Sigmoid colon (tissue), 7 donors: ENCODE data around the gene ANKLE2. TPM values are rescaled to one million over a fixed set of nuclear protein-coding genes. Genes with fewer than 3 reads are reported as not detected.

Source experiments
- DNase-seq: peaks from one replicate; pipeline ENCODE4 v3.0.0-alpha.2; 2019
- H3K27ac ChIP-seq, 4 donors: fragments of 200-600 bp; sonication (generic); one replicate each; pipeline ENCODE4 v1.5.1; 2016 to 2019; ENCODE audit warnings: mild to moderate bottlenecking in 1 of 4
- H3K27me3 ChIP-seq, 3 donors: fragments of 200-600 bp; sonication (generic); one replicate each; pipeline ENCODE4 v1.5.1; 2019; ENCODE audit warnings: mild to moderate bottlenecking in 1 of 3
- H3K36me3 ChIP-seq, 4 donors: fragments of 200-600 bp; sonication (generic); one replicate each; pipeline ENCODE4 v1.5.1; 2016 to 2019
- H3K4me1 ChIP-seq, 4 donors: fragments of 200-600 bp; sonication (generic); one replicate each; pipeline ENCODE4 v1.5.1; 2017 to 2019
- H3K4me3 ChIP-seq, 4 donors: fragments of 200-600 bp; sonication (generic); one replicate each; pipeline ENCODE4 v1.5.1; 2017 to 2019; ENCODE audit warnings: mild to moderate bottlenecking in 2 of 4, moderate library complexity in 1 of 4
- H3K9me3 ChIP-seq, 4 donors: fragments of 200-600 bp in 3 of 4; sonication (generic) in 3 of 4; one replicate each; pipeline versions ENCODE4 v1.5.1 to v1.6.1; 2013 to 2019
- CTCF ChIP-seq, 4 experiments: fragments of 450-650 bp in 3 of 4; fragments of 200-600 bp in 1 of 4; IDR thresholded peaks; one replicate each; pipeline ENCODE4 v1.5.1; 2016 to 2019; ENCODE audit warnings: antibody characterized with exemption in 4 of 4, mild to moderate bottlenecking in 3 of 4, moderate library complexity in 2 of 4
- EP300 ChIP-seq, 4 donors: sonication (generic); formaldehyde crosslinking; IDR thresholded peaks; one replicate each; pipeline ENCODE4 v1.6.1; 2017; ENCODE audit warnings: antibody characterized with exemption in 4 of 4
- POLR2A ChIP-seq, 2 donors: fragments of 450-650 bp; IDR thresholded peaks; one replicate each; pipeline ENCODE4 v1.6.1; 2016; ENCODE audit warnings: antibody characterized with exemption in 2 of 2, mild to moderate bottlenecking in 2 of 2, moderate library complexity in 2 of 2
- POLR2AphosphoS5 ChIP-seq, 4 donors: sonication (generic); formaldehyde crosslinking; IDR thresholded peaks; one replicate each; pipeline ENCODE4 v1.6.1; 2017; ENCODE audit warnings: antibody characterized with exemption in 4 of 4
- WGBS, 2 donors: extraction: QIAGEN DNeasy Blood & Tissue Kit; methylation state at CpG; one replicate each; pipeline ENCODE4 v1.1.7; 2013; 5-methylcytosine and 5-hydroxymethylcytosine counted together
- intact Hi-C: fragments of 100-400 bp; cut with DNase I; formaldehyde crosslinking; loops from one replicate; pipeline ENCODE4 v1.15.1; 2023
- polyA plus RNA-seq, 3 donors: library from polyadenylated mRNA; stranded (reverse); fragments of 200-250 nt; gene quantifications; one replicate each; pipeline ENCODE4 v1.2.3, GENCODE V29; 2013
- total RNA-seq, 4 donors: library from RNA; depleted of rRNA; stranded (reverse); fragments of >200 nt; gene quantifications; one replicate each; pipeline ENCODE4 v1.1.0, GENCODE V29; 2016
- donor health status: healthy with polysubstance abuse.
- donor health status: Bipolar disorder and iron deficiency.
- donor health status: healthy.

The ANKLE2 gene
- total and polyA plus RNA-seq, 7 donors, result 7.2 to 58.4 (median 35.9) TPM

- Histone ChIP-seq H3K36me3 (peaks cover 0 to 13% (median 2%) of the 10 kb centered on the region in 4 donors), H3K4me3 (peak overlapping the region; percentile 66 to 97 (median 84)), H3K27me3 (no peaks in the 10 kb centered on the region), H3K4me1 (peaks cover 0 to 24% (median 20%) of the 10 kb centered on the region in 4 donors), H3K27ac (peak overlapping the region; percentile 43 to 86 (median 78)), H3K9me3 (no peaks in the 10 kb centered on the region)
- TF ChIP-seq EP300 (IDR thresholded peaks at IDR 0.05) (no peak), CTCF (IDR thresholded peaks at IDR 0.05) (no peak), POLR2AphosphoS5 (IDR thresholded peaks at IDR 0.05) (peak in 1 of 4 donors; percentile 4), POLR2A (IDR thresholded peaks at IDR 0.05) (no peak)
- 7 to 9% methylated on average over 59 of the region's 59 CpGs for WGBS, 2 donors
- intact Hi-C loops, result no loop called here
- DNase-seq, result no peak
Measured at GRCh38 chr12:132711080-132711843, 50.4 kb downstream of the ANKLE2 start.

- peaks cover 0 to 6% (median 0%) of the 10 kb centered on the region in 4 donors for H3K36me3 ChIP-seq
- WGBS, 2 donors, result 0 to 1% methylated on average over 94 of the region's 94 CpGs
- H3K9me3 ChIP-seq, result no peaks in the 10 kb centered on the region
- no peaks in the 10 kb centered on the region for H3K27me3 ChIP-seq
- peak within 1 kb of the TSS; percentile 73 to 86 (median 83) for H3K27ac ChIP-seq
- peak; percentile 85 for DNase-seq
- intact Hi-C loops, result loop anchor here (1.0 kb wide), 1 partner anchor 23 kb away; the partner anchor contains the start of genes POLE and PXMP2
- peak within 1 kb of the TSS; percentile 70 to 97 (median 94) for H3K4me3 ChIP-seq
- TF ChIP-seq POLR2A (IDR thresholded peaks at IDR 0.05), result peak in 1 of 2 donors; percentile 22
- TF ChIP-seq POLR2AphosphoS5 (IDR thresholded peaks at IDR 0.05), result peak; percentile 20 to 85 (median 72)
- TF ChIP-seq CTCF (IDR thresholded peaks at IDR 0.05), result no peak
- no peak for TF ChIP-seq EP300 (IDR thresholded peaks at IDR 0.05)
- H3K4me1 ChIP-seq, result peaks cover 0 to 24% (median 20%) of the 10 kb centered on the region in 4 donors
Measured at GRCh38 chr12:132710405-132711079, 51.1 kb downstream of the ANKLE2 start, which contains the start of gene PGAM5. Gene PGAM5 (plus strand): TSS chr12:132710842. CDS start chr12:132710877, 35 bp downstream.

GRCh38 chr12:132710043-132710404 lies 51.6 kb downstream of the ANKLE2 start:
- TF ChIP-seq POLR2AphosphoS5 (IDR thresholded peaks at IDR 0.05) (no peak), EP300 (IDR thresholded peaks at IDR 0.05) (no peak), CTCF (IDR thresholded peaks at IDR 0.05) (no peak), POLR2A (IDR thresholded peaks at IDR 0.05) (no peak)
- Histone ChIP-seq H3K27me3 (no peaks in the 10 kb centered on the region), H3K4me3 (peak overlapping the region; percentile 70 to 97 (median 94)), H3K27ac (peak overlapping the region; percentile 73 to 86 (median 83)), H3K9me3 (no peaks in the 10 kb centered on the region), H3K36me3 (peaks cover 0 to 4% (median 0%) of the 10 kb centered on the region in 4 donors), H3K4me1 (peaks cover 0 to 24% (median 20%) of the 10 kb centered on the region in 4 donors)
- DNase-seq, result no peak
- 1 to 2% methylated on average over 26 of the region's 26 CpGs for WGBS, 2 donors
- intact Hi-C loops, result loop anchor here (1.0 kb wide), 1 partner anchor 23 kb away; the partner anchor contains the start of genes POLE and PXMP2

- intact Hi-C loops, result no loop called here
- no peaks in the 10 kb centered on the region for H3K27me3 ChIP-seq
- H3K4me1 ChIP-seq, result peaks cover 0 to 24% (median 20%) of the 10 kb centered on the region in 4 donors
- DNase-seq, result no peak
- TF ChIP-seq CTCF (IDR thresholded peaks at IDR 0.05) (no peak), POLR2A (IDR thresholded peaks at IDR 0.05) (no peak), POLR2AphosphoS5 (IDR thresholded peaks at IDR 0.05) (no peak), EP300 (IDR thresholded peaks at IDR 0.05) (no peak)
- H3K27ac ChIP-seq, result no peak overlapping the region
- peaks cover 0 to 17% (median 0%) of the 10 kb centered on the region in 4 donors for H3K36me3 ChIP-seq
- no peaks in the 10 kb centered on the region for H3K9me3 ChIP-seq
- no peak overlapping the region for H3K4me3 ChIP-seq
- 71 to 89% methylated on average over 2 of the region's 2 CpGs for WGBS, 2 donors
Measured at GRCh38 chr12:132708150-132708549, 53.5 kb downstream of the ANKLE2 start.
